H9 (cell line): ENCODE data around the gene NEXN. TPM values are rescaled to one million over a fixed set of nuclear protein-coding genes. Genes with fewer than 3 reads are reported as not detected.

Experiments used
- DNase-seq: peaks from one replicate; pipeline ENCODE4 v3.0.0-alpha.2; 2017
- H2AFZ ChIP-seq: one replicate; pipeline ENCODE4 v1.6.1; 2013; ENCODE audit warnings: mild to moderate bottlenecking, low read length, control low read depth, moderate library complexity
- H2AK5ac ChIP-seq: 2 replicates; pipeline ENCODE4 v1.6.1; 2013; ENCODE audit warnings: low read length, control low read depth, mixed read lengths; ENCODE audit not compliant: insufficient read length
- H2BK120ac ChIP-seq: one replicate; pipeline ENCODE4 v1.6.1; 2013; ENCODE audit warnings: low read depth, mild to moderate bottlenecking, low read length, control low read depth, inconsistent platforms; ENCODE audit not compliant: poor library complexity, severe bottlenecking
- H2BK12ac ChIP-seq: 2 replicates; pipeline ENCODE4 v1.6.1; 2013; ENCODE audit warnings: low read length, control low read depth, mixed read lengths, low read depth; ENCODE audit not compliant: insufficient read length
- H2BK15ac ChIP-seq: 2 replicates; pipeline ENCODE4 v1.6.1; 2013; ENCODE audit warnings: low read depth, low read length, control low read depth
- H2BK20ac ChIP-seq: one replicate; pipeline ENCODE4 v1.6.1; 2013; ENCODE audit warnings: low read depth, mild to moderate bottlenecking, low read length, control low read depth, inconsistent platforms; ENCODE audit not compliant: poor library complexity, severe bottlenecking
- H2BK5ac ChIP-seq: 2 replicates; pipeline ENCODE4 v1.6.1; 2013; ENCODE audit warnings: low read length, control low read depth, mixed read lengths; ENCODE audit not compliant: insufficient read length
- H3K14ac ChIP-seq: 2 replicates; pipeline ENCODE4 v1.6.1; 2013; ENCODE audit warnings: low read length, control low read depth; ENCODE audit not compliant: insufficient read depth
- H3K18ac ChIP-seq: 2 replicates; pipeline ENCODE4 v1.6.1; 2013; ENCODE audit warnings: low read depth, mild to moderate bottlenecking, mixed read lengths, low read length, control low read depth; ENCODE audit not compliant: insufficient read length
- H3K23ac ChIP-seq: 2 replicates; pipeline ENCODE4 v1.6.1; 2013; ENCODE audit warnings: low read length, control low read depth, mixed read lengths, low read depth; ENCODE audit not compliant: insufficient read length
- H3K23me2 ChIP-seq: 2 replicates; pipeline ENCODE4 v1.6.1; 2013; ENCODE audit warnings: low read depth, mild to moderate bottlenecking, mixed read lengths, low read length, control low read depth; ENCODE audit not compliant: insufficient read length, poor library complexity, severe bottlenecking
- H3K27ac ChIP-seq: 2 replicates; pipeline ENCODE4 v1.5.1; 2013; ENCODE audit warnings: low read length, control low read depth, mixed read lengths, low read depth; ENCODE audit not compliant: insufficient read length
- H3K27me3 ChIP-seq: 2 replicates; pipeline ENCODE4 v1.6.1; 2013; ENCODE audit warnings: low read length, control low read depth, inconsistent platforms; ENCODE audit not compliant: insufficient read depth
- H3K4ac ChIP-seq: 2 replicates; pipeline ENCODE4 v1.6.1; 2013; ENCODE audit warnings: low read depth, mild to moderate bottlenecking, control low read depth, inconsistent platforms, low read length, moderate library complexity
- H3K4me1 ChIP-seq: 2 replicates; pipeline ENCODE4 v1.6.1; 2013; ENCODE audit warnings: low read length, control low read depth, inconsistent platforms; ENCODE audit not compliant: insufficient read depth
- H3K4me2 ChIP-seq: 2 replicates; pipeline ENCODE4 v1.6.1; 2013; ENCODE audit warnings: low read length, control low read depth, mixed read lengths; ENCODE audit not compliant: insufficient read length, insufficient read depth
- H3K56ac ChIP-seq: 2 replicates; pipeline ENCODE4 v1.6.1; 2013; ENCODE audit warnings: low read depth, mild to moderate bottlenecking, mixed read lengths, low read length, control low read depth; ENCODE audit not compliant: insufficient read length
- H3K79me1 ChIP-seq: 2 replicates; pipeline ENCODE4 v1.6.1; 2013; ENCODE audit warnings: low read depth, mild to moderate bottlenecking, moderate library complexity, low read length, control low read depth, inconsistent platforms; ENCODE audit not compliant: insufficient read depth, poor library complexity, severe bottlenecking
- H3K79me2 ChIP-seq: 2 replicates; pipeline ENCODE4 v1.6.1; 2013; ENCODE audit warnings: low read length, control low read depth, inconsistent platforms; ENCODE audit not compliant: insufficient read depth
- H3K9ac ChIP-seq: 2 replicates; pipeline ENCODE4 v1.6.1; 2013; ENCODE audit warnings: low read length, control low read depth, mixed read lengths; ENCODE audit not compliant: insufficient read length; ENCODE audit errors: extremely low read depth
- H3K9me3 ChIP-seq: one replicate; pipeline ENCODE4 v1.6.1; 2013; ENCODE audit warnings: low read depth, low read length, inconsistent platforms; ENCODE audit not compliant: control insufficient read depth
- H3T11ph ChIP-seq: one replicate; pipeline ENCODE4 v1.6.1; 2013; ENCODE audit warnings: mild to moderate bottlenecking, low read length, control low read depth, inconsistent platforms
- H4K20me1 ChIP-seq: one replicate; pipeline ENCODE4 v1.6.1; 2013; ENCODE audit not compliant: control insufficient read depth, insufficient read length, insufficient read depth
- H4K5ac ChIP-seq: 2 replicates; pipeline ENCODE4 v1.6.1; 2013; ENCODE audit warnings: low read depth, mild to moderate bottlenecking, mixed read lengths, low read length, control low read depth; ENCODE audit not compliant: insufficient read length
- H4K8ac ChIP-seq: replicated peaks from 2 replicates; pipeline ENCODE4 v1.6.1; 2013; ENCODE audit warnings: low read length, control low read depth, mixed read lengths, low read depth; ENCODE audit not compliant: insufficient read length
- H4K91ac ChIP-seq: 2 replicates; pipeline ENCODE4 v1.6.1; 2013; ENCODE audit warnings: low read depth, mild to moderate bottlenecking, moderate library complexity, mixed read lengths, low read length, control low read depth; ENCODE audit not compliant: insufficient read length
- H3K27ac Mint-ChIP-seq, 3 experiments: 2 replicates in 2 of 3; 3 replicates in 1 of 3; pipeline ENCODE4 v1.8.0; 2020 to 2021; ENCODE audit warnings: mixed read lengths in 3 of 3, mild to moderate bottlenecking in 1 of 3, moderate library complexity in 1 of 3
- H3K27me3 Mint-ChIP-seq: 2 replicates; pipeline ENCODE4 v1.8.0; 2021; ENCODE audit warnings: low read depth, mild to moderate bottlenecking, moderate library complexity, mixed read lengths
- H3K36me3 Mint-ChIP-seq, 3 experiments: 2 replicates in 2 of 3; 3 replicates in 1 of 3; pipeline ENCODE4 v1.8.0; 2020 to 2021; ENCODE audit warnings: low read depth in 3 of 3, mixed read lengths in 3 of 3; ENCODE audit not compliant: insufficient read depth in 1 of 3
- H3K4me1 Mint-ChIP-seq, 2 experiments: 2 replicates each; pipeline ENCODE4 v1.8.0; 2020; ENCODE audit warnings: mixed read lengths in 2 of 2
- H3K4me3 Mint-ChIP-seq, 2 experiments: 2 replicates in 1 of 2; 3 replicates in 1 of 2; pipeline ENCODE4 v1.8.0; 2020 to 2021; ENCODE audit warnings: mild to moderate bottlenecking in 2 of 2, mixed read lengths in 2 of 2, moderate library complexity in 1 of 2
- H3K9me3 Mint-ChIP-seq, 2 experiments: 2 replicates in 1 of 2; 3 replicates in 1 of 2; pipeline ENCODE4 v1.8.0; 2020; ENCODE audit warnings: mild to moderate bottlenecking in 2 of 2, mixed read lengths in 2 of 2, moderate library complexity in 1 of 2
- WGBS: extraction: QIAGEN DNeasy Blood & Tissue Kit; methylation state at CpG from one replicate; pipeline ENCODE4 v1.1.7; 2013; ENCODE audit warnings: missing lambda C conversion rate, low lambda C conversion rate, mixed read lengths; ENCODE audit not compliant: insufficient read length; ENCODE audit errors: extremely low coverage; 5-methylcytosine and 5-hydroxymethylcytosine counted together
- total RNA-seq: library from RNA; stranded (reverse); gene quantifications from 2 replicates; pipeline ENCODE4 v1.2.1, GENCODE V29; 2021
- TF ChIP-seq, protein P1 (sequence below): fragments of 200-600 bp; sonication (generic); conservative IDR thresholded peaks from 3 replicates; pipeline ENCODE4 v1.8.0; 2021; ENCODE audit warnings: antibody characterized with exemption, mild to moderate bottlenecking

The NEXN gene
- total RNA-seq, 1 experiment from 2014 or later = 3.2 TPM

DNA sequence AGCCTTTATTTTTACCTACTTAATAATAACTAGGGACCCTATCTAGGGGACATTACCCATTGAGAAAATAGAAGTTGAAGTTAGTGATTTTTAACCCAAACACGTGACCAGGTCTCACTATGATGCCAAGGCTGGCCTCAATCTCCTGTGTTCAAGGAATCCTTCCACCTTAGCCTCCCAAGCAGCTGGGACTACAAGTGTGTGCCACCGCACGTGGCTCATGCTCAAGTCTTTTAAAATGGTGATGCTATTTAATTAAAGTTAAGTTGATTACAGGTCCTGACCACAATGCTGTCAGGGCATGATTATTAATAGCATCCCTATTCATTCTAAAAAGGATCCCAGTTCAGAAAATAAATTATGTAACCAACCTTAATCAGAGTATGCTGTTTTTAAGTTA lies 65.5 kb downstream of the NEXN start:
- no peaks in the 10 kb centered on the region for H4K20me1 ChIP-seq

More for the DNA sequence above, 65.5 kb downstream of the NEXN start:
- H3K56ac ChIP-seq = no peak overlapping the region
- H3K4me2 ChIP-seq = no peak overlapping the region
- no peaks in the 10 kb centered on the region for H3K27me3 ChIP-seq
- H2BK12ac ChIP-seq = no peak overlapping the region
- H3K18ac ChIP-seq = no peak overlapping the region
- Mint-ChIP-seq H3K36me3 (peaks cover 35 to 85% (median 76%) of the 10 kb centered on the region in 3 experiments; a peak in 6 of 7 replicates), H3K9me3 (no peaks in the 10 kb centered on the region), H3K4me3 (no peak overlapping the region), H3K27ac (no peak overlapping the region), H3K27me3 (no peaks in the 10 kb centered on the region), H3K4me1 (no peaks in the 10 kb centered on the region)
- no peak overlapping the region for H2BK120ac ChIP-seq
- H4K8ac ChIP-seq = no peak overlapping the region
- no peaks in the 10 kb centered on the region for H3K23me2 ChIP-seq
- H4K91ac ChIP-seq = no peak overlapping the region
- no peak overlapping the region for H3K23ac ChIP-seq
- H2BK15ac ChIP-seq = no peak overlapping the region
- no peak overlapping the region for H2AK5ac ChIP-seq
- H3K9ac ChIP-seq = no peak overlapping the region
- H3K79me1 ChIP-seq = no peaks in the 10 kb centered on the region
- no peak overlapping the region for H2BK20ac ChIP-seq
- H2BK5ac ChIP-seq = no peak overlapping the region
- no peak overlapping the region for H2AFZ ChIP-seq
- H3K4me1 ChIP-seq = no peaks in the 10 kb centered on the region
- H3K79me2 ChIP-seq = no peaks in the 10 kb centered on the region
- TF ChIP-seq, protein P1, sequence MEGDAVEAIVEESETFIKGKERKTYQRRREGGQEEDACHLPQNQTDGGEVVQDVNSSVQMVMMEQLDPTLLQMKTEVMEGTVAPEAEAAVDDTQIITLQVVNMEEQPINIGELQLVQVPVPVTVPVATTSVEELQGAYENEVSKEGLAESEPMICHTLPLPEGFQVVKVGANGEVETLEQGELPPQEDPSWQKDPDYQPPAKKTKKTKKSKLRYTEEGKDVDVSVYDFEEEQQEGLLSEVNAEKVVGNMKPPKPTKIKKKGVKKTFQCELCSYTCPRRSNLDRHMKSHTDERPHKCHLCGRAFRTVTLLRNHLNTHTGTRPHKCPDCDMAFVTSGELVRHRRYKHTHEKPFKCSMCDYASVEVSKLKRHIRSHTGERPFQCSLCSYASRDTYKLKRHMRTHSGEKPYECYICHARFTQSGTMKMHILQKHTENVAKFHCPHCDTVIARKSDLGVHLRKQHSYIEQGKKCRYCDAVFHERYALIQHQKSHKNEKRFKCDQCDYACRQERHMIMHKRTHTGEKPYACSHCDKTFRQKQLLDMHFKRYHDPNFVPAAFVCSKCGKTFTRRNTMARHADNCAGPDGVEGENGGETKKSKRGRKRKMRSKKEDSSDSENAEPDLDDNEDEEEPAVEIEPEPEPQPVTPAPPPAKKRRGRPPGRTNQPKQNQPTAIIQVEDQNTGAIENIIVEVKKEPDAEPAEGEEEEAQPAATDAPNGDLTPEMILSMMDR = no peak
- H3T11ph ChIP-seq = no peak overlapping the region
- no peak overlapping the region for H3K4ac ChIP-seq
- WGBS = no CpG with 5 or more reads among the region's 3 CpGs
- H3K14ac ChIP-seq = no peak overlapping the region
- no peaks in the 10 kb centered on the region for H3K9me3 ChIP-seq
- H4K5ac ChIP-seq = no peak overlapping the region
- H3K27ac ChIP-seq = no peak overlapping the region
- DNase-seq = no peak
